ENCODE data around the gene OTUD6A.
"Not testable (repeated sequence)": the region's sequence is repeated elsewhere in the genome, so short reads cannot be mapped to it uniquely, and the experiment has no call there.

The OTUD6A gene

GRCh38 chrX:70049925-70050324 is 12.3 kb upstream of the OTUD6A start, which contains the start of gene AWAT2:
TSS of gene AWAT2 (minus strand) at chrX:70049938. CDS start at chrX:70049932, 6 bp downstream.
- FAIRE-seq = no peak

GRCh38 chrX:70052895-70053615 is 9.2 kb upstream of the OTUD6A start:
- no peak for FAIRE-seq

GRCh38 chrX:70054391-70054790 is 7.9 kb upstream of the OTUD6A start:
- no peak for FAIRE-seq

- FAIRE-seq = no peak
Observed at GRCh38 chrX:70062961-70063550, 799 bp downstream of the OTUD6A start.

GRCh38 chrX:70066646-70067045 is 4.4 kb downstream of the OTUD6A start:
- no peak for FAIRE-seq

GRCh38 chrX:70079297-70079696 is 17.0 kb downstream of the OTUD6A start:
- no peak for FAIRE-seq

GRCh38 chrX:70079870-70080269 is 17.6 kb downstream of the OTUD6A start:
- FAIRE-seq = no peak

GRCh38 chrX:70082723-70083122 is 20.5 kb downstream of the OTUD6A start:
- no peak for FAIRE-seq

GRCh38 chrX:70084592-70085240 is 22.5 kb downstream of the OTUD6A start:
- FAIRE-seq = no peak

- no peak for FAIRE-seq
Observed at GRCh38 chrX:70087857-70088630, 25.8 kb downstream of the OTUD6A start.

GRCh38 chrX:70088751-70089150 is 26.5 kb downstream of the OTUD6A start:
- FAIRE-seq = no peak

GRCh38 chrX:70089604-70090297 is 27.5 kb downstream of the OTUD6A start:
- no peak for FAIRE-seq

GRCh38 chrX:70092247-70092646 is 30.0 kb downstream of the OTUD6A start:
- FAIRE-seq = no peak

GRCh38 chrX:70096052-70096451 is 33.8 kb downstream of the OTUD6A start:
- FAIRE-seq = no peak

GRCh38 chrX:70105229-70105628 is 43.0 kb downstream of the OTUD6A start:
- no peak for FAIRE-seq

GRCh38 chrX:70111436-70112026 is 49.3 kb downstream of the OTUD6A start:
- not testable (repeated sequence) for FAIRE-seq

Data from TTC549 (cell line).